ENCODE data around the gene TCAP.

Gene TCAP

GRCh38 chr17:39678340-39679116 is 13.4 kb downstream of the TCAP start:
- Histone ChIP-seq H3K27me3 (ENCODE audit: low read depth, low read length) (no peaks in the 10 kb centered on the region), H2AFZ (ENCODE audit: low read depth, low read length) (no peak overlapping the region), H3K36me3 (replicated peaks; ENCODE audit: low read depth, low read length) (no peaks in the 10 kb centered on the region), H3K27ac (ENCODE audit: low read length) (no peak overlapping the region), H3K4me3 (ENCODE audit: low read length) (no peak overlapping the region), H3K9ac (ENCODE audit: low read length) (no peak overlapping the region), H3K9me3 (ENCODE audit: insufficient read depth, low read length) (no peaks in the 10 kb centered on the region), H3K79me2 (ENCODE audit: low read length) (no peaks in the 10 kb centered on the region), H3K4me2 (ENCODE audit: low read length) (no peak overlapping the region), H4K20me1 (ENCODE audit: insufficient read depth, low read length) (no peaks in the 10 kb centered on the region), H3K4me1 (ENCODE audit: low read length) (peaks cover 8% of the 10 kb centered on the region)
- no peak for TF ChIP-seq CTCF (IDR thresholded peaks at IDR 0.05; ENCODE audit: low read depth, low read length)
- TF ChIP-seq EZH2phosphoT487 (IDR thresholded peaks at IDR 0.05; ENCODE audit: low read depth) = no peak

GRCh38 chr17:39679521-39680192 is 14.5 kb downstream of the TCAP start:
- H3K9ac ChIP-seq (ENCODE audit: low read length) = no peak overlapping the region
- H3K27me3 ChIP-seq (ENCODE audit: low read depth, low read length) = no peaks in the 10 kb centered on the region
- H4K20me1 ChIP-seq (ENCODE audit: insufficient read depth, low read length) = no peaks in the 10 kb centered on the region
- H3K79me2 ChIP-seq (ENCODE audit: low read length) = no peaks in the 10 kb centered on the region
- no peaks in the 10 kb centered on the region for H3K9me3 ChIP-seq (ENCODE audit: insufficient read depth, low read length)
- H3K27ac ChIP-seq (ENCODE audit: low read length) = no peak overlapping the region
- no peaks in the 10 kb centered on the region for H3K36me3 ChIP-seq (replicated peaks; ENCODE audit: low read depth, low read length)
- H3K4me1 ChIP-seq (ENCODE audit: low read length) = peaks cover 5% of the 10 kb centered on the region
- no peak for TF ChIP-seq EZH2phosphoT487 (IDR thresholded peaks at IDR 0.05; ENCODE audit: low read depth)
- no peak overlapping the region for H2AFZ ChIP-seq (ENCODE audit: low read depth, low read length)
- H3K4me3 ChIP-seq (ENCODE audit: low read length) = no peak overlapping the region
- H3K4me2 ChIP-seq (ENCODE audit: low read length) = no peak overlapping the region

DNA sequence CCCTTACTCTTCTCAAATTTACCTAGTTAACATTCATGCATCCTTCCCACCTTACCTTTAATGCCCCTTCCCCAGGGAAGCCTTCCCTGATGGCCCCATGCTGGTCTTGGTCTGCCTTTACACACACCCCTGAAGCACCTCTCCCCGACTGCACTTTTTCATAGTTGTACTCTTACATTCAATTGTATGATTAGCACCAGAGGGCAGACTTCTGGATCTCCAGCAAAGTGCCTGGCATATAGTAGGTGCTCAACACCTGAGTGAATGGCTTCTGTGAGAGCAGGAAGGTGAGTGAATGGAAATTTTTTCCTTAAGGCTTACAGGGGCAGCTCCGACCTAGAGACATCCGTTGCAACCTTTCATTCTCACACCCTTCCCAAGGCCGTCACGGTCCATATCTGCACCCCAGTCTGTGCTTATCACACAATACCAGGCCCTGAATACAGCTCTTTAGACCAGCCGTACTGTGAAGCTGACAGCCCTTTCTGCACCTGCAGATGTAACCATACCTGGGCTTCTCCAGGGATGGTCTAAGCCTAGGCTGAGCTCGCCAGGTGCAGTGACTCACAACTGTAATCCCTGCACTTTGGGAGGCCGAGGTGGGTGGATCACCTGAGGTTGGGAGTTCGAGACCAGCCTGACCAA is 18.3 kb downstream of the TCAP start:
- H3K27ac ChIP-seq (ENCODE audit: low read length) = no peak overlapping the region

More for the DNA sequence above, 18.3 kb downstream of the TCAP start:
- H3K79me2 ChIP-seq (ENCODE audit: low read length) = no peaks in the 10 kb centered on the region
- peaks cover 11% of the 10 kb centered on the region for H3K4me1 ChIP-seq (ENCODE audit: low read length)
- no peak overlapping the region for H3K9ac ChIP-seq (ENCODE audit: low read length)
- no peaks in the 10 kb centered on the region for H3K27me3 ChIP-seq (ENCODE audit: low read depth, low read length)
- no peaks in the 10 kb centered on the region for H3K9me3 ChIP-seq (ENCODE audit: insufficient read depth, low read length)
- H3K4me2 ChIP-seq (ENCODE audit: low read length) = no peak overlapping the region
- TF ChIP-seq CTCF (IDR thresholded peaks at IDR 0.05; ENCODE audit: low read depth, low read length) (no peak), EZH2phosphoT487 (IDR thresholded peaks at IDR 0.05; ENCODE audit: low read depth) (no peak)
- no peaks in the 10 kb centered on the region for H3K36me3 ChIP-seq (replicated peaks; ENCODE audit: low read depth, low read length)
- no peak overlapping the region for H3K4me3 ChIP-seq (ENCODE audit: low read length)
- no peak overlapping the region for H2AFZ ChIP-seq (ENCODE audit: low read depth, low read length)
- no peaks in the 10 kb centered on the region for H4K20me1 ChIP-seq (ENCODE audit: insufficient read depth, low read length)

All from OCI-LY3 (cell line).